MM.1S (cell line): ENCODE results near the gene MPG.

Source experiments
- DNase-seq: peaks from one replicate; pipeline ENCODE4 v3.0.0-alpha.2; 2015
- H2AFZ ChIP-seq: fragments of 300-600 bp; sonication (generic); 2 replicates; pipeline ENCODE4 v1.6.0; 2016; ENCODE audit warnings: antibody characterized with exemption, low read length
- H3F3A ChIP-seq: fragments of 300-600 bp; sonication (generic); 2 replicates; pipeline ENCODE4 v1.6.1; 2016; ENCODE audit warnings: mild to moderate bottlenecking, antibody characterized with exemption, low read length, moderate library complexity, mixed read lengths; ENCODE audit not compliant: insufficient read depth
- H3K27ac ChIP-seq: fragments of 300-600 bp; sonication (generic); 2 replicates; pipeline ENCODE4 v1.5.1; 2016; ENCODE audit warnings: mild to moderate bottlenecking, low read length
- H3K27me3 ChIP-seq: fragments of 300-600 bp; sonication (generic); replicated peaks from 2 replicates; pipeline ENCODE4 v1.6.0; 2016; ENCODE audit warnings: low read length; ENCODE audit not compliant: insufficient read depth
- H3K36me3 ChIP-seq: fragments of 300-600 bp; sonication (generic); replicated peaks from 2 replicates; pipeline ENCODE4 v1.6.1; 2016; ENCODE audit warnings: mild to moderate bottlenecking, low read length, mixed read lengths; ENCODE audit not compliant: insufficient read depth
- H3K4me1 ChIP-seq: fragments of 300-600 bp; sonication (generic); 2 replicates; pipeline ENCODE4 v1.6.1; 2016; ENCODE audit warnings: low read length, mixed read lengths
- H3K4me2 ChIP-seq: fragments of 300-600 bp; sonication (generic); 2 replicates; pipeline ENCODE4 v1.6.0; 2016; ENCODE audit warnings: low read depth, low read length
- H3K4me3 ChIP-seq: fragments of 300-600 bp; sonication (generic); 2 replicates; pipeline ENCODE4 v1.5.1; 2016; ENCODE audit warnings: low read length, mixed read lengths
- H3K79me2 ChIP-seq: fragments of 300-600 bp; sonication (generic); 2 replicates; pipeline ENCODE4 v1.6.1; 2016; ENCODE audit warnings: mixed run types, low read length, mixed read lengths
- H3K9ac ChIP-seq: fragments of 300-600 bp; sonication (generic); 2 replicates; pipeline ENCODE4 v1.6.1; 2016; ENCODE audit warnings: low read length, mixed read lengths
- H3K9me2 ChIP-seq: fragments of 300-600 bp; sonication (generic); replicated peaks from 2 replicates; pipeline ENCODE4 v1.6.1; 2016; ENCODE audit warnings: mild to moderate bottlenecking, low read length, mixed read lengths; ENCODE audit not compliant: insufficient read depth
- H3K9me3 ChIP-seq: fragments of 300-600 bp; sonication (generic); replicated peaks from 2 replicates; pipeline ENCODE4 v1.6.1; 2016; ENCODE audit warnings: mild to moderate bottlenecking, low read length, mixed read lengths; ENCODE audit not compliant: insufficient read depth
- H4K20me1 ChIP-seq: fragments of 300-600 bp; sonication (generic); 2 replicates; pipeline ENCODE4 v1.6.1; 2016; ENCODE audit warnings: mild to moderate bottlenecking, low read length, moderate library complexity, mixed read lengths; ENCODE audit not compliant: insufficient read depth
- CTCF ChIP-seq: fragments of 300-600 bp; sonication (generic); IDR thresholded peaks from 2 replicates; pipeline ENCODE4 v1.5.1; 2016; ENCODE audit warnings: antibody characterized with exemption, low read length, mixed read lengths
- EZH2 ChIP-seq: fragments of 300-600 bp; sonication (generic); optimal IDR thresholded peaks from 2 replicates; pipeline ENCODE3; 2017; ENCODE audit warnings: low read depth, mild to moderate bottlenecking, antibody characterized with exemption, low read length, mixed read lengths
- EZH2phosphoT487 ChIP-seq: fragments of 300-600 bp; sonication (generic); IDR thresholded peaks from 2 replicates; pipeline ENCODE4 v1.6.1; 2018; ENCODE audit warnings: antibody characterized with exemption, low read length

Gene MPG

GRCh38 chr16:104355-104754 lies 26.3 kb downstream of the MPG start:
- H3K79me2 ChIP-seq, result no peaks in the 10 kb centered on the region
- H3K27me3 ChIP-seq, result no peaks in the 10 kb centered on the region
- H3K4me3 ChIP-seq, result no peak overlapping the region
- H3K9ac ChIP-seq, result no peak overlapping the region
- no peaks in the 10 kb centered on the region for H3K36me3 ChIP-seq
- H3K9me3 ChIP-seq, result no peaks in the 10 kb centered on the region
- no peaks in the 10 kb centered on the region for H3K4me1 ChIP-seq
- no peak overlapping the region for H3K27ac ChIP-seq
- no peaks in the 10 kb centered on the region for H4K20me1 ChIP-seq
- no peak for DNase-seq
- H2AFZ ChIP-seq, result no peak overlapping the region
- TF ChIP-seq CTCF (no peak), EZH2 (no peak), EZH2phosphoT487 (no peak)
- no peak overlapping the region for H3K4me2 ChIP-seq
- H3K9me2 ChIP-seq, result no peaks in the 10 kb centered on the region
- H3F3A ChIP-seq, result no peaks in the 10 kb centered on the region

- Histone ChIP-seq H3K9ac (no peak overlapping the region), H3K9me3 (no peaks in the 10 kb centered on the region), H3K27ac (no peak overlapping the region), H3F3A (no peaks in the 10 kb centered on the region), H3K27me3 (no peaks in the 10 kb centered on the region), H3K4me1 (no peaks in the 10 kb centered on the region), H3K4me2 (no peak overlapping the region), H3K9me2 (no peaks in the 10 kb centered on the region), H3K36me3 (no peaks in the 10 kb centered on the region), H3K4me3 (no peak overlapping the region), H3K79me2 (no peaks in the 10 kb centered on the region), H2AFZ (no peak overlapping the region), H4K20me1 (no peaks in the 10 kb centered on the region)
- TF ChIP-seq EZH2phosphoT487 (no peak), CTCF (no peak), EZH2 (no peak)
- no peak for DNase-seq
These were observed 26.9 kb downstream of the MPG start for GRCh38 chr16:104928-105327.

- Histone ChIP-seq H3K4me2 (no peak overlapping the region), H3K27ac (no peak overlapping the region), H3K4me1 (no peaks in the 10 kb centered on the region), H3K27me3 (no peaks in the 10 kb centered on the region), H3K4me3 (no peak overlapping the region), H2AFZ (no peak overlapping the region), H3K36me3 (no peaks in the 10 kb centered on the region), H3K9me3 (no peaks in the 10 kb centered on the region), H3K9me2 (no peaks in the 10 kb centered on the region), H3F3A (no peaks in the 10 kb centered on the region), H4K20me1 (no peaks in the 10 kb centered on the region), H3K9ac (no peak overlapping the region), H3K79me2 (no peaks in the 10 kb centered on the region)
- TF ChIP-seq EZH2phosphoT487 (no peak), CTCF (no peak), EZH2 (no peak)
- no peak for DNase-seq
These were observed 27.5 kb downstream of the MPG start for GRCh38 chr16:105521-105920.
